T1000 (cell line): ENCODE data around the gene BMP3.

ENCODE experiments used
- DNase-seq: peaks from one replicate; lab custom pipeline; 2025; ENCODE audit warnings: mixed read lengths; lab: John Stamatoyannopoulos, UW

The BMP3 gene

GRCh38 chr4:81040012-81040659 lies 9.6 kb downstream of the BMP3 start:
- DNase-seq, result no peak

GRCh38 chr4:81042578-81043365 lies 12.3 kb downstream of the BMP3 start:
- DNase-seq, result no peak

- no peak for DNase-seq
These were observed 18.8 kb downstream of the BMP3 start for GRCh38 chr4:81049330-81049729.

- DNase-seq, result no peak
These were observed 19.4 kb downstream of the BMP3 start for GRCh38 chr4:81049907-81050306.

- DNase-seq, result peak; percentile 34
These were observed 21.9 kb downstream of the BMP3 start for GRCh38 chr4:81052119-81053068.

GRCh38 chr4:81058621-81059020 lies 28.1 kb downstream of the BMP3 start:
- no peak for DNase-seq

- no peak for DNase-seq
These were observed 30.3 kb downstream of the BMP3 start for GRCh38 chr4:81060587-81061343.

GRCh38 chr4:81061344-81061730 lies 30.8 kb downstream of the BMP3 start:
- DNase-seq, result no peak

GRCh38 chr4:81062001-81062400 lies 31.5 kb downstream of the BMP3 start:
- DNase-seq, result no peak

- DNase-seq, result no peak
These were observed 34.9 kb downstream of the BMP3 start for GRCh38 chr4:81065446-81065845.

GRCh38 chr4:81069706-81070331 lies 39.3 kb downstream of the BMP3 start:
- peak; percentile 36 for DNase-seq

GRCh38 chr4:81071013-81071412 lies 40.5 kb downstream of the BMP3 start:
- DNase-seq, result no peak

GRCh38 chr4:81081156-81081555 lies 50.6 kb downstream of the BMP3 start:
- DNase-seq, result no peak

GRCh38 chr4:81084029-81084428 lies 53.5 kb downstream of the BMP3 start:
- DNase-seq, result no peak

- DNase-seq, result no peak
These were observed 54.1 kb downstream of the BMP3 start for GRCh38 chr4:81084634-81085033.

- DNase-seq, result no peak
These were observed 54.8 kb downstream of the BMP3 start for GRCh38 chr4:81085291-81085690.

- no peak for DNase-seq
These were observed 55.5 kb downstream of the BMP3 start for GRCh38 chr4:81085979-81086378.

- DNase-seq, result no peak
These were observed 63.4 kb downstream of the BMP3 start for GRCh38 chr4:81093720-81094401.

GRCh38 chr4:81095389-81095788 lies 64.9 kb downstream of the BMP3 start:
- DNase-seq, result no peak

- DNase-seq, result no peak
These were observed 66.1 kb downstream of the BMP3 start for GRCh38 chr4:81096566-81096965.

GRCh38 chr4:81102107-81102506 lies 71.6 kb downstream of the BMP3 start:
- no peak for DNase-seq
